GM12874 (cell line): ENCODE measurements around the gene KARS1.

Experiments used
- CTCF ChIP-seq: IDR thresholded peaks from 2 replicates; pipeline ENCODE4 v1.5.1; 2011; ENCODE audit warnings: low read depth, mild to moderate bottlenecking, control low read depth, low read length, moderate library complexity; ENCODE audit not compliant: insufficient read depth

KARS1 gene

GRCh38 chr16:75647492-75648264 lies at the start of gene KARS1, which contains the start of gene TERF2IP:
Gene KARS1 (minus strand): TSS chr16:75647665. CDS start chr16:75647639, 26 bp downstream.
Gene TERF2IP (plus strand): TSS chr16:75647773. CDS start chr16:75647883, 110 bp downstream.
- TF ChIP-seq CTCF = no peak

- peak; percentile 15; the same call in 1 of the 2 replicates for TF ChIP-seq CTCF
These were observed 48.2 kb upstream of the KARS1 start for GRCh38 chr16:75695708-75696107.

GRCh38 chr16:75687361-75687760 lies 39.9 kb upstream of the KARS1 start:
- no peak for TF ChIP-seq CTCF

DNA sequence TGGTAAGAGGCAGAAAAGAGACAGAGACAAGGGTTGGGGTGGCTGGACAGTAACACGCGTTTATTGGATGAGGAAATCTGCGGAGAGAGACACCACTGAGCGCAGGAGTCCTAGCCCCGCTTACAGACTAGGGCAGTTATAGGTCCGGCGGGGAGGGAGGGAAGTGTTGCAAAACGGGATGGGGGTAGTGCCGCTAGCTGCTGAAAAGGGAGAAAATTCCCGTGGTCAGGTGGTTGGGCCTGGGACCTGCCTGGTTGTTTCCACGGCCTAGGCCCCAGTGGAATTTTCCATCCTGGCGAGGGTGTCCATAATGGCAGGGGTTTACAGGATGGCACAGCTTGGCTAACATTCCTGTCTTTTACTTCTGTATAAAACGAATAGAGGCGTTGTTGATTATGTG lies 34.8 kb upstream of the KARS1 start:
- no peak for TF ChIP-seq CTCF

DNA sequence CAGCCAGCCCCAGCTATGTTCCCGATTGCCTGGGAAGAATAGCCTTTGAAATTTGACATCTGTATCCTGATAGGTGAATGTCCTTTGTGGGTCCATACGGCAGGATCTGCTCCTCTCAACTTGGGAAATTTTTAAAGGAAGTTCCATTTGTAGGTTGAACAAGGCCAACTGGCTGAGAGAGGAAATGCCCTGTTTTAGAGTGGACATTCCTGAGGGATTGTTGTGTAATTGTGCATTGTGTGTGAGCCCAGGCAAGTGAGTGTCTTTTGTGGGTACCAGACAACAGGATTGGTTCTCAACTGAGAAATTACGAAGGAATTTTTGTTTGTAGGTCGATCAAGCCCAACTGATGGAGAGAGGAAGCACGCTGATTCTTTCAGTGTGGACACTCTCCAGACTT lies 31.9 kb upstream of the KARS1 start:
- TF ChIP-seq CTCF = no peak

DNA sequence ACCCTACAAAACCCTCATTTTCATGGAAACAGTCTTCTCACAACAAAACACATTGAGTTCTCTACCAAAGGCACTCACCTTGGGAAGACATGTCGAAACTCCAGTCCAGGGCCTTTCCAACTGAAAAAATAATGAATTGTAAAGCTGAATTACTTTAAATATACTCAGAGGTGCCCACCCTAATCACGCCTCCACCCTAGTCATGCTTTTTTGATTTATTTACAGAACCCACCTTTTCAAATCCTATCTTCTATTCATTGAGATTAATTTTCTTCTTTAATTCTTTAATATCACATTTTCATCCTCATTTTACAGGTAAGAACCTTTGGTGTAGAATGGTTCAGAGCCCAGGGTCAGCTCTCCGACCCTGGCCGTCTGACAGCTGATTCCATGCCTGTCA lies 29.4 kb upstream of the KARS1 start, which contains the start of gene CPHXL2:
CPHXL2 (minus strand) TSS at position 101 of the 400 bp plus-strand sequence; CDS start at position 91, 10 bp downstream.
- TF ChIP-seq CTCF = no peak

DNA sequence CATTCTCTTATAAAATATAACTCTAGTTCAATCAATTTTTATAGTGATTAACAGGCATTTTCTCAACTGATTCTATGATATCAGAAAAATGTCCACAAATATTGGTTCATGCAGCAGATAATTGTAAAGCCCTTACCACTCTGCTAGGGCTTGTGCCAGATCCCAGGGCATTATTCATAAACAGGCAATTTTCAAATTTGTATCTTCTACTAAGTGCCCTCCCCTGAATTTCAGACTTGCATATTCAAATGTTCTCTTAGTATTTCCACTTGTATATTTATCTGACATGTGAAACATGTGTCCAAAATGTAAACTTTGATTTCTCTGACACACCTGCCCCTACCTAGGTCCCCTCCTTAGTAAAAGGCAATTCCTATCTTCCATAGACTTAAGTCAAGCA lies 20.0 kb upstream of the KARS1 start:
- no peak for TF ChIP-seq CTCF
